NCI-H226 (cell line): ENCODE results near the gene ZFYVE26.
"Not testable (repeated sequence)": the region's sequence is repeated elsewhere in the genome, so short reads cannot be mapped to it uniquely, and the experiment has no call there.

ENCODE experiments used
- DNase-seq: peaks from one replicate; pipeline ENCODE4 v3.0.0-alpha.2; 2015

Gene ZFYVE26

DNA sequence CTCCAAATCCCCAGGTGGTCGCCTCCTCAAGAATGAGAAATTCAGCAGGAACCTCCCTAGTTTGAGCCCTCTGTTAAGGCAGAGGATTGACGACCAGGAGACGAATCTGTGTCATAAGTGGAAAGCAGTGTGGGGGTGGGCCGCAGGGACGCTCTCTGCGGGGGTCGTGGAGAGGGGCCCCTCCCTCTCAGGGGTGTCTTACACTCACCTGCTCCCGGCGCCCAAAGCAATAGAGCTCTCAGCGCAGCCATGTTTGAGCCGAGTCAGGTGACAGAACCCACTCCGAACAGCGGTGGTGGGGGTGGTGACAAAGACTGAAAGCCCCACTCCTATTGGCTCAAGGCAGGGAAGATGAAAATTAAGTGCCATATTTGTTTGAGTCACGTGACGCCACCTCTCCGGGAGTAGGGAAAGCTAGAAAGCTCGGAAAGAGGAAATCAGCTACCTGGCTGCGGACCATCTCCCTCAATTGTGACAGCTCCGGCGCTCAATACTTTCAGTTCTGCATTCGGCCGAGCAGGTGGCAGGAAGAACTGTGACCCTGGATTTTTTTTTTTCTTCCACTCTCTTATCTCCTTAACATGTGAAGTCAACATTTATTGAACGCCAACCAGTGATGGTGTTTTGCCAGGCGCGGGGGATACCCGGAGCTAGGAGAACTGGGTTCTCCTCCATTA lies at the start of gene ZFYVE26:
ZFYVE26 (minus strand) TSS at position 265 of the 677 bp plus-strand sequence. CDS start 627 bp downstream, outside the sequence.
- DNase-seq: peak; percentile 96

DNA sequence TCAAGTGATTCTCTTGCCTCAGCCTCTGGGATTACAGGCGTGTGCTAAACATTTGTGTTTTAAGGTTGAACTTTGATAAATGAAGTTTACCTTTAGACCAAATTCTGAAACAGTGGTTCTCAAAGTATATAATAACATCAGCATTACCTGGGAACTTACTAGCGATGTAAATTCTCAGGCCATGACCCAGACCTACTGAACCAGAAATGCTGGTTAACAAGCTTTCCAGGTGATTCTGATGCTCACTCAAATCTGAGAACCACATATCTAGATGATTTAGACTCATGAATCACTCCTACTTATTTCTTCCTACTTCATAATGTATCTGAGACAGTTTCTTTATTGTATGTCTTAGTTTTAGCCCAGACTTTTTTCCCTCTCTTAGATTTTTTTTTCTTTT lies 46.8 kb upstream of the ZFYVE26 start:
- no peak for DNase-seq

DNA sequence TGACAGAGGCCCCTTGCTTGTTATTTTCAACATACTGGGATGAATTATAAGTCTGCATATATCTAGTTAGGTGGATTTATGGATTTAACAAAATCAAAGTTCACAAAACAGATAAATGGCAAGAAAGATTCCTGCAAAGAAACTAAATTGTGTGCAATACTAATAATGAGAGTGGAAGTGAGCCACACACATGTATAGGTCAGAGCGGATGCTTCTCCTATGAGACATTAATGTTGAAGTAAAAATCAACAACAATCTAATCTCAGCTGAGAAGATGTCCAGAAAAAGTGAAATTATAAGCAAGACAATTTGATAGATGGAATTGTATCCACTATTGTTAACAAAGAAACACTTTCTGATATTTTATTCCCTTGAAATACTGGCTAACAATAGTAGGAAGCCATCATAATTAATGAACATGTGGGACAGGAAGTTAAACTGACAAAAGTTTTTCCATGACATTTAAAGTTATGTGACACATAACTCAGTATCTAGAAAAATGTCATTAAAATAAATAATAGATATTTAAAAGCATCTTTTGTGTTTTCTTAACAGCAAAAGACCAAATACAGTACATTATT lies 42.9 kb upstream of the ZFYVE26 start:
- DNase-seq: no peak

DNA sequence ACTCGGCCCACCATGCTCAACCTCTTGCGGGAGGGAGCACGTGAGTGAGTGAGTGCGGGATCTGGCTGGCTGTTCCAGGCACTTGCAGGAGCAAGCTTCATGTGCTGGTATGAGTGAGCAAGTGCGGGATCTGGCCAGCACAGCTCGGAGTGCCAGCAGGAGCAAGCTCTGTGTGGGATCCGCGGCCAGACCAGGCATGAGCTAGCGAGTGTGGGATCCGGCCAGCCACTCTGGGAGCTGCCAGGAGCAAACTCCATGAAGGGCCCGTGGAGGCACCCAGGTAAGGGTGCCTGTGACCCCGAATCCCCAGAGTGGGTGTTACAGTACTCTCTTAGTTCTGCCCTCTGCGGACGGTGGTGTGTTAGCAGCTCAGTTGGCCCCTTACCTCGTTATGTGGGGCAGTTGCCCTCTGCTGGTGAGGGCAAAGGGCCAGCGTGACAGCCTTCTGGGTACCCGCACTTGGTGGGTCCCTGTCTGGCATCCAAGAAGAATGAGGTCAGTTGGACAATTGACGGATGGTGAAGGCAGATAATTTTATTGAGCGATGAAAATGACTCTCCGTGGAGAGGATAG lies 41.5 kb upstream of the ZFYVE26 start:
- no peak for DNase-seq

DNA sequence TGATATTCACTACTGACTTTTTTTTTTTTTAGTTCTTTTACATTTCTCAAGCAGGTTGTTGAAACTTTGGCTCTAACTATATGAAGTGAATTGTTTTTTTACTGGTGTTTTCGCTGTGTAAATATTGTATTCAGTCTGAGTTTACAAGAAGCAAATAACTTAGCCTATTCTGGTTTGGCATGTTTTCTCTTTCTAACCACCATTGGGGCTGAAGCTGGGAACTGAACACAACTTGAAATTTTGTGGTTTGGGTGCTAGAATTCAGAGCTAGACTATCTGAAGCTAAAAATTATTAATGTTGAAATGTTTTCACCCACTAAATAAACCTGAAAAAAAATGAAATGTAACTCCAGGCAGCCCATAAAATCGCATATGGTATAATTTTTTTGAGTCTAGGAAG lies 40.4 kb upstream of the ZFYVE26 start:
- DNase-seq: no peak

DNA sequence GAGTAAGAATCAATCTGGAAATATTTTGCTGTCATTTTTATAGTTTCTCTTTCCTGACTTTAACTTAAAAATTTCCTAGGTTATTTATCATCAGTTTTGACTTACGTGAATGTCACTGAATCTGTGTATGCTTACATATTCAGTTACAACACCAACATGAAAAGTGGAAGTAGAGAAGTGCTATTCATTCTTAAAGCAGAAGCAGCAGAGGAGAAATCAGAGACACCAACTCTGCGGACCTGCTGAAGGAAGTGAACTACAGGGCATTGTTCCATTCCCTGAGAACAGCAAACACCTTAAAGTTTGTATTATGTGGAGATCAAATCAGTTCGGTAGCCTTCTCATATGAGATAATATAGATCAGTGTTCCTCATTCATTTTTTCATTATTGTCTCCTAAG lies 37.3 kb upstream of the ZFYVE26 start:
- no peak for DNase-seq

DNA sequence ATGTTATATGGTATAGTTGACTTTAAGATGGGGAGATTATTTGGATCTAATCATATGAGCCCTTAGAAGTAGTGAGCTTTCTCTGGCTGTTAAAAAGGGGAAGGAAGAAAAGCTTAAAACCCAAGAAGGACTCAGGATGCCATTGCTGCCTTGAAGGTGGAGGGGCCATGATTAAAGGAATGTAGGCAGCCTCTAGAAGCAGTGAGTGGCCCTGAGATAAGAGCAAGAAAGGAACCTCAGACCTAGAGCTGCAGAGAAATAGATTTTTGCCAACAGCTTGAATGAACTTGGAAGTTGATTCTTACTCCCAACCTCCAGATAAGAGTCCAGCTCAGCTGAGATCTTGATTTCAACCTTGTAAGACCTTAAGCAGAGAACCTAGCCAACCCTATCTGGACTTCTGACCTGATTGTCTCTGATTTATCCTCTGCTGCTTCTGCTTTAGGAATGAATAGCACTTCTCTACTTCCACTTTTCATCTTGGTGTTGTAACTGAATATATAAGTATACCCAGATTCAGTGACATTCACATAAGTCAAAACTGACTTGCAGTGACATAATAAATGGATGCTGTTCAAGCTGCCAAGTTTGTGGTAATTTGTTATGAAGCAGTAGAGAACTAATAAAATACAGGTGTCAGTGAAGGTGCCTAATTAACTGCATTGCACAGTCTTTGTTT lies 36.7 kb upstream of the ZFYVE26 start:
- no peak for DNase-seq

DNA sequence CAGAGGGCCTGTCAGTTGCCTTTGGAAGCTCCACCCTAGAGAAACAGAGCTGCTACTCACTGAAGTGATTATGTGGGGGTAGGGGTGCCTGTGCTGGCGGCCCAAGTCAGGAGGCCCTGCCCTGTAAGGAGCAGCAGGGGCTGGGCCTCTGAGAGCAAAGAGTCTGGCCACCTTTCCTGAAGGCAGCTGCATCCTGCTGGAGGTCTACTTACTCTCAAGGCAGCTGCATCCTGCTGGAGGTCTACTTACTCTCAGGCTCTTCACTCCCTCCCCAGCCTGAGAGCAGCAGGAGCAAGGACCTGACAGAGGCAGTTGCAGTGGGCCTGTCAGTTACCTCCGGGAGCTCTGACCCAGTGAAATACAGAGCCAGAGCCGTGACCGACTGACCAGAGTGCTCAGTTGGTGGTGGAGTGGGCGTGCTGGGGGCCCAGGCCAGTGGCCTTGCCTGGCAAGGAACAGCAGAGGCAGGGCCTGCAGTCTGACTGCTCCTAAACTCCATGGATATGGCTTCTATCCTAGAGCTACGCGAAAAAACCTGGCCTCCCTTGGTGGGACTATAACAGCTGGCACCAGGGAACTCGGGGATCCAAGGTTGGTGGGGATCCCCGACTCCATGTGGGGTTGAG lies 35.5 kb upstream of the ZFYVE26 start:
- no peak for DNase-seq

DNA sequence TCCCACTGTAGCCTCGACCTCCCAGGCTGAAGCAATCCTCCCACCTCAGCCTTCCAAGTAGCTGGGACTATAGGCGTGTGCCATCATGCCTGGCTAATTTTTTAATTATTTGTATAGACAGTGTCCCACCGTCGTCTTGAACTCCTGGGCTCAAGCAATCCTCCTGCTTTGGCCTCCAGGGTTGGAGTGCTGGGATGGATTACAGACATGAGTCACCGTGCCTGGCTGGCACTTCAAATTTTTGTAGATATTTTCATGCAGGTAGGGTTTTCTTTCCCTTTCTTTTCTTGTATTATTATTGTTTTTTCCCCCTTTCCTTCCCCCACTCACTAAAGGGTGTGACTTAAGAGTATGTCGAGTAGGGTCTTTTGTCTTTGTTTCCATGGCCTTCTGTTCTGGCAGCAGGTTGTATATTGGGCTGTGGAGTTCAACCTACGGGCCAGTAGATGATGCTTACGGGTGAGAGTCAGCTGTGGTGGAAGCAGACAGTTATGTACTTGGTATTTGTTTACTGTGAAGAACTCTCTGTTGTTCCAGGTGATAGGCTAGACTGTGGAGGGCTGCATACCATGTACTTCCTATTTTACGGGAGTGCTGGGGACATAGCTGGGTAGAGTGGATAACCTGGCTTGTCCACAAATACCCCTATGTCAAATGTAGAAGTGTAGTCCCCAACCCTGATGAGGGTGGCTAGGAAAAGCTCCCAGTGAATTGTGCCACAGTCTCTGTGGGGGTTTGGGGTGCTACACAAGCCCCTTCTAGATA lies 33.9 kb upstream of the ZFYVE26 start:
- DNase-seq: no peak

DNA sequence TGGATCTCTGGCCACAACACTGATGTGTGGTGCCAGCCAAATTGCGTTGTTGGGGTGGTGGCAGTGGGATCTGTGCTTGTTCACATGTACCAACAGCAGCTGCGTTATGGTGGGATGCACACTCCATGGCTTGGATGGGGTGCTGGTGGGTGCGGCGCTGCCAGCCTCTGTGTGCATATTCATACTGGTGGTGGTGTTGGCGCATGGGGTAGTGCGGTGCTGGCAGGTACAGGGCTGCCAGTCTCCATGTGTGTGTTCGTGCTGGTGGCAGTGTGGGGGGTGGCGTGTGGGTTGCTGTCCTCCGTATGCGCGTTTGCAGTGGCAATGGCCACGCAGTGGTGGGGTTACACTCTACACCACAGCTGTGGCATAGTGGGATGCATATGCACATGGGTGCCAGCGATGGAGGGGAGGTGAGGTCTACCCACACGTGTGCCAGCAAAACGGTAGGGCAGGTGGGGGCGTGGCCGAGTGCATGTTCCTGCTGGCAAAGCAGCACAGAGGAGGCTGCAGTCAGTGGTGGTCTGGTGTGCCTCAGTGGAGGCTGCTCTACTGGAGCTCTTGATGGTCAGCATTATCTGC lies 29.7 kb upstream of the ZFYVE26 start:
- no peak for DNase-seq

DNA sequence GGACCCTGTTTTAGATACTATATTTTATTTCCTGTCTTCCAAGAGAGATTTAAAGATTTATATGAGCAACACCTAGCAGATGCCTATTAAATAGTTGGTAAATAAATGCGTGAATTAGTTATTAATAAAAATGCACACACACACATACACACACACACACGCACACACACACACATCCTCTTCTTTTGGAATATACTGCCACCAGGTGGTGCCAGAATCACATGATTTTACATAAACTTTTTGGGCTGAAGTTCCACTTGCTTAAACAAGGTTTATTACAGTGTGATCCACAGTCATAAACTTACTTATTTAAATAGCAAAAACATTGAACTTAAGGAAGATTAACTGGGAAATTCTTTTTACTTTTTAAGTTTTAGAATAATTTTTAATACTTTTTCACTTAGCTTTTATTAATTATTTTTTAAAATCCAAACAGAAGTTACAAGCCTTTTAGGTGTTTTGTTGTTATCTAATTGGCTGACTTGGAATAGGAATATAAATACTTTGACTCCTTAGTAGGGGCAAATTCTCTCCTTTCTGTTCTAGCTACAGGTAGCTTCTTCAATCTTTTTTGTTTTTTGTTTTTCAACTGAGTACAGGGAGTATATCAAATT lies 20.7 kb upstream of the ZFYVE26 start:
- DNase-seq: peak; percentile 55

DNA sequence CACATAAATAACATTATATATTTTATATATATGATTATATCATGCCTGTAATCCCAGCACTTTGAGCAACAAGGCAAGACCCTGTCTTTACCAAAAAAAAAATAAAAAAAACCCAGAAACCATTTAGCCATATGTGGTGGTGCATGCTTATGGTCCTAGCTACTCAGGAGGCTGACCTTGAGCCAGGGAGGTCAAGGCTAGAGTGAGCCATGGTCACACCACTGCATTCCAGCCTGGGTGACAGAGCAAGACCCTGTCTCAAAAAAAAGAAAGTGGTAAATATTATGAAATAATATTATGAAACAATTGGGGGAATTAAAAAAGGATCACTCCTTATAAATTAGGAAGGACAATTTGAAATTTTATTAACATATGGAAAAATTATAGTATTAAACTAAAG lies 19.2 kb upstream of the ZFYVE26 start:
- no peak for DNase-seq

DNA sequence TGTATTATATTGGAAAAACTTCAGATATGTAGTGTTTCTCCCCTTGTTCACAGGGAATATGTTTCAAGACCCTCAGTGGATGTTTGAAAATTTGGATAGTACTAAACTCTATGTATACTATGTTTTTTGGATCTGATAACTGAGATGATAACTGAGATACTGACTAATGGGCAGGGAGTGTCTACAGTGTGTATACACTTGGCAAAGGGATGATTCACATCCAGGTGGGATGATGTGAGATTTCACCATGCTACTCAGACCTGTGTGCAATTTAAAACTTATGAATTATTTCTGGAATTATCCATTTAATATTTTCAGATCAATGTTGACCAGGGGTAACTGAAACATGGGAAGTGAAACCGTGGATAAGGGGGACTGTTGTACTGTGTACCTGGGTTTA lies 17.0 kb upstream of the ZFYVE26 start:
- no peak for DNase-seq

DNA sequence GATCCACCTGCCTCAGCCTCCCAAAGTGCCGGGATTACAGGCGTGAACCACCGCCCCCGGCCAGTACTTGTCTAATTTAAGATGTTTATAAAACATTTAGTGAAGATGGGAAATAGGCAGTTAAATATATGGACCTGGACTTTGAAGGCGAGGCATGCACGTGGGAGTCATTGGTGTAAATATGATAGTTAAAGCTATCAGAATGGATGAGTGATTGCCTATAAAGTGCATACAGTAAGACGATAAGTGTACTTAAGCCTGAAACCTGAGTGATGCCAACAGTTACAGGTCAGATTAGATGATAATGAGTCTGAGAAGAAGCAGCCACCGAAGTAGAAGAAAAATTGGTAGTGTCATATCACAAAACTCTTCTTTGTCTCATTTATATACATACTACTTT lies 14.7 kb upstream of the ZFYVE26 start:
- DNase-seq: no peak

DNA sequence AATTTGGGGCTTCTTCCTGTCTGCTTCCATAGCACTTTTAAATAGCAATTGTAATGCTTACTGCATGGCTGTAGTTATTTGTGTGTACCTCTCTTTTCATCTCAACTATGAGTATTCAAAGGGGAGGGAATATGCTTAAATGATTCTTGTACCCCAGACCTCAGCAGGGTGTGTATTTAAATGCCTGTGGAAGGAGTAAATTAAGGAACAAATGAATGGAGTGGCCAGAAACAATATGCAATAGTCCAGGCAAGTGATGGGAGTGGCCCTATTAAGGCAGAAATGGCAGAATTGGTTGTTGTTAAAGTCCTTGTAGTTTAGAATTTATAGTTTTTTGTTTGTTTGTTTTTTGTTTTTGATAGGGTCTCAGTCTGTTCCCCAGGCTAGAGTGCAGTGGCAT lies 4.7 kb upstream of the ZFYVE26 start:
- no peak for DNase-seq

DNA sequence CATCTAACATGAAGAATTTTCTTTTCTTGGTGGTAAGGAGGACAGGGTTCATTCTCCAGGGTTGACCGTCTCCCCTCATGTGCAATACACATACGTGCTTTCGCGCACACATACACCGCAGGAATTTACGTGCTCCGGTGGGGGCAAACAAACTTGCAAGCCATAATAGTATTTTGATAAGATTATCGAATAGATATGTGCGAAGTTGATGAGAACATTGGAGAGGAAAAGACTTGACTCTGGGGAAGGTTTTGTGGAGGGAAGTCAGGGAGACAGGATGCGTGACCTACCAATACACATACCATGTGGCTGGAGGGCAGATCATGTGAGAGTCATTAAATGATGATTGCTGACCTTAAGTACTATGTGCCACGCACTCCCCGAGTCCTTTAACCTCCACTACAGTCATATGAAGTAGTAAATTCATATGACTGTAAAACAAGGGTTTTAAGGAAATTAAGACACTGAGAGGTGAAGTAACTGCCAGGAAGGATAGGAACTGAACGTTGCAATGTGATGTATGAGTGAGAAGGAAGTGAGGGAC lies 4.1 kb upstream of the ZFYVE26 start:
- no peak for DNase-seq

DNA sequence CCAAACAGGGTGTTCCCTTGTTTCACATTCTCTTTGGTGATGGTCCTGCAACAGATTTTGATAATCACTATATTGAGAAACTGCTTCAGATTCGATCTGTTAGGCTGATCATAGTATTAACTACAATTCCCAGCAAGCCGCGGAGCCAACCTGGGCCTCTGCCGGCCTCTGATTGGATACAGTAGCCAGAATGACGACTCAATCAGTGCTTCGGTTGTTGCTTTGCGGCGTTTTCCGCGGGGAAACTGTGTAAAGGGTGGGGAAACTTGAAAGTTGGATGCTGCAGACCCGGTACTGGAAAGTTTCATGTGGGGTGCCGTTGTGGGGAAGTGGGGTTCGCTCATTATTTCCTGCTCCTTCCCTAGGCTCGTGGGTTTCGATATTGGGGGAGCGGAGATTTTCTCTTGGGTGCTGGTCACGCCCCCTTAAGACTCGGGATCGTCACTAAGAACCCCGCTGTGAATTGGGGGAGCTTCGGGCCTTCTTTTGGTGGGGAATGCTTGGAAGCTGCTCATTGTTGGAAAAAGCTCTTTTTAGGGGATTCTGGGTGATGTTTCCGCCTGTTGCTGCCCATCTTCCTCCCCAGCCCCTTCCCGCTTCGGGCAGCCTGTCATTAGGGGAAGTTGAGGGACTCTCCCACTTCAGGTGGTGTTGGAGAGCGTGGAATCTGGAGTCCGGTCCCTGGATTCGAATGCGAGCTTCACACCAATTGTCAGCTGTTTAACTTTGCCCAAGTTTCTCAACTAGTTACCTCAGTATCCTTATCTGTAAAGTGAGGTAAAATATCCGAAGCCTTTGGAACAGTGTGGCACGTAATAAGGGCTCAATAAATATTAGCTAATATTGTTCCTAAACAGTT lies 3.4 kb upstream of the ZFYVE26 start, which contains the start of gene RAD51B:
RAD51B (plus strand) TSS at position 217 of the 859 bp plus-strand sequence.
- DNase-seq: peak; percentile 71

DNA sequence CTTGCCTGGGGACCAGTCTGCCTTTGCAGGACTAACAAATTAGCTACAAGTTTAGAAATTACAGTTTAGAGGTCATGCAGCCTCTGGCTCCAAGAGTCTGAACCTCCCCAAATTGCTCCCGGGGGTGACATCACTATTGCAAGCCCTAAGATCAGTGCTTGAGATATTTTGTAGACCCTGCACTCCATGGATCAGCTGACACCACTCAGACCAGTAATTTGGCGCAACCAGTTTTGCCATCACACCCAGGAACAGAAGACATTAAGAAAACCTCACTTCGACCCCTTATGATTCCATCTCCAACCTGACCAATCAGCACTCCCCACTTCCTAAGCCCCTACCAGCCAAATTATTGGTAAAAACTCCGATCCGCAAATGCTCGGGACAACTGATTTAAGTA lies 2.1 kb upstream of the ZFYVE26 start:
- not testable (repeated sequence) for DNase-seq

DNA sequence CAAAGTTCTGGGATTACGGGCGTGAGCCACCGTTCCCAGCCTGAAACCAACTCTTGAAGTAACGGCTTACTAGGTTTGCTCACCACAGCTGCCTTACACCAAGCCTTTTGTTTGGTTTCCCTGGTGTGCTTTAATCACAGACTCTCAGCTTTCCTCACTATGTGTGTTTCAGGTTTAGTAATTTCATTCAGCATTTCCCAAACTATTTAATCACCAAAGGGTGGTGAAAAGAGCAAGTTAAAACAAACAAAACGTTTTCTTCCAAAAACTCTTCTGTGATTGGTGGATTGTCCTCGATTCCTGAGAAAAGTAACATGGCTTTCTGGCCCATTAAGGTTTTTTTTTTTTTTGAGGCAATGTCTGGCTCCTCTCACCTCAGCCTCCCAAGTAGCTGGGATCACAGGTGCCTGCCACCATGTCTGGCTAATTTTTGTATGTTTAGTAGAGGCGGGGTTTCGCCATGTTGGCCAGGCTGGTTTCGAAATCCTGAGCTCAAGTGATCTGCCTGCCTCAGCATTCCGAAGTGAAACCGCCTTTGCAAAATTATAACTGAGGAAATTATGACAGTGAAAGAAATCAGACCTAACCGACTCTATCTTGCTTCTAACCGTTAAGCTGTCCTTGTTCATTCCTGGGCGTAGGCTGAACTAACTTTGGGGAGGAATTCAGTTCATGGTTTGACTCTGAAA lies 1.5 kb upstream of the ZFYVE26 start:
- DNase-seq: no peak
